ENCODE measurements around the gene TPD52L2.
"Not testable (repeated sequence)": the region's sequence is repeated elsewhere in the genome, so short reads cannot be mapped to it uniquely, and the experiment has no call there.

Gene TPD52L2

GRCh38 chr20:63878899-63879663 is 14.0 kb downstream of the TPD52L2 start:
- DNase-seq: no peak

- DNase-seq: not testable (repeated sequence)
Observed at GRCh38 chr20:63880901-63881300, 15.8 kb downstream of the TPD52L2 start.

GRCh38 chr20:63881451-63882226 is 16.6 kb downstream of the TPD52L2 start:
- no peak for DNase-seq

- no peak for DNase-seq
Observed at GRCh38 chr20:63882257-63883200, 17.5 kb downstream of the TPD52L2 start.

- peak in 2 of 56 donors; percentile 28 to 40 for DNase-seq
Observed at GRCh38 chr20:63883201-63883593, 18.1 kb downstream of the TPD52L2 start.

- DNase-seq: peak in 24 of 56 donors; percentile 3 to 56 (median 21)
Observed at GRCh38 chr20:63884506-63885263, 19.6 kb downstream of the TPD52L2 start.

- no peak for DNase-seq
Observed at GRCh38 chr20:63885264-63886053, 20.4 kb downstream of the TPD52L2 start.

- no peak for DNase-seq
Observed at GRCh38 chr20:63886054-63886419, 21.0 kb downstream of the TPD52L2 start.

- DNase-seq: no peak
Observed at GRCh38 chr20:63886921-63887320, 21.9 kb downstream of the TPD52L2 start.

- DNase-seq: no peak
Observed at GRCh38 chr20:63889241-63890200, 24.5 kb downstream of the TPD52L2 start.

- DNase-seq: no peak
Observed at GRCh38 chr20:63890201-63890576, 25.1 kb downstream of the TPD52L2 start.

- DNase-seq: no peak
Observed at GRCh38 chr20:63890616-63891015, 25.5 kb downstream of the TPD52L2 start.

- no peak for DNase-seq
Observed at GRCh38 chr20:63891061-63892002, 26.3 kb downstream of the TPD52L2 start.

GRCh38 chr20:63892402-63892801 is 27.3 kb downstream of the TPD52L2 start:
- no peak for DNase-seq

- DNase-seq: peak in 1 of 56 donors; percentile 30
Observed at GRCh38 chr20:63893999-63894357, 28.9 kb downstream of the TPD52L2 start.

GRCh38 chr20:63894358-63895201 is 29.5 kb downstream of the TPD52L2 start, which contains the start of gene DNAJC5:
TSS of gene DNAJC5 (plus strand) at chr20:63895126. CDS start at chr20:63928346, 33,220 bp downstream.
- peak; percentile 34 to 97 (median 89) for DNase-seq

Data from amygdala (tissue), 56 donors.